Measurements from ENCODE around the gene CCL23. TPM values are rescaled to one million over a fixed set of nuclear protein-coding genes. Genes with fewer than 3 reads are reported as not detected.
"Not testable (repeated sequence)": the region's sequence is repeated elsewhere in the genome, so short reads cannot be mapped to it uniquely, and the experiment has no call there.

Gene CCL23
- total and polyA plus RNA-seq, 2 donors (not counting 3 experiments of a cell fraction or from before 2014, with no cell fraction given) = 1.0 to 1.1 TPM

- H4K20me1 ChIP-seq (replicated peaks; ENCODE audit: control insufficient read depth, extremely low read depth, insufficient read depth, low read length) = no peaks in the 10 kb centered on the region
- H3K4me2 ChIP-seq (ENCODE audit: insufficient read depth, low read length) = no peak overlapping the region
- H3K9me3 ChIP-seq (replicated peaks; ENCODE audit: control insufficient read depth, insufficient read depth, low read length) = no peaks in the 10 kb centered on the region
- dilution Hi-C loops (cut with MboI; ENCODE audit: extremely low pct_ligation_motif_present, low sequenced_read_pairs) = no loop called here
- intact Hi-C loops (cut with micrococcal nuclease) = no loop called here
- no peak overlapping the region for H3K9ac ChIP-seq (replicated peaks; ENCODE audit: extremely low read depth, insufficient read depth, low read length)
- no TSS peak for BruUV-seq (replicated peaks)
- no peaks in the 10 kb centered on the region for H3K9me1 ChIP-seq (replicated peaks; ENCODE audit: control insufficient read depth, extremely low read depth, insufficient read depth, low read length)
- CTCF ChIA-PET = interaction anchor here (0.8 to 1.6 kb wide), 2 partner anchors 40 to 47 kb away, joined by 3 to 4 read pairs; no protein-coding TSS in a partner anchor
- peaks cover 9% of the 10 kb centered on the region for H3K4me1 ChIP-seq (ENCODE audit: control insufficient read depth, extremely low read depth, insufficient read depth, low read length)
- no peak overlapping the region for H2AFZ ChIP-seq (ENCODE audit: low read depth, low read length)
- H3K79me2 ChIP-seq (ENCODE audit: control insufficient read depth, insufficient read depth, low read length) = no peaks in the 10 kb centered on the region
- POLR2A ChIA-PET = no interaction called here
- TF ChIP-seq, protein P1, sequence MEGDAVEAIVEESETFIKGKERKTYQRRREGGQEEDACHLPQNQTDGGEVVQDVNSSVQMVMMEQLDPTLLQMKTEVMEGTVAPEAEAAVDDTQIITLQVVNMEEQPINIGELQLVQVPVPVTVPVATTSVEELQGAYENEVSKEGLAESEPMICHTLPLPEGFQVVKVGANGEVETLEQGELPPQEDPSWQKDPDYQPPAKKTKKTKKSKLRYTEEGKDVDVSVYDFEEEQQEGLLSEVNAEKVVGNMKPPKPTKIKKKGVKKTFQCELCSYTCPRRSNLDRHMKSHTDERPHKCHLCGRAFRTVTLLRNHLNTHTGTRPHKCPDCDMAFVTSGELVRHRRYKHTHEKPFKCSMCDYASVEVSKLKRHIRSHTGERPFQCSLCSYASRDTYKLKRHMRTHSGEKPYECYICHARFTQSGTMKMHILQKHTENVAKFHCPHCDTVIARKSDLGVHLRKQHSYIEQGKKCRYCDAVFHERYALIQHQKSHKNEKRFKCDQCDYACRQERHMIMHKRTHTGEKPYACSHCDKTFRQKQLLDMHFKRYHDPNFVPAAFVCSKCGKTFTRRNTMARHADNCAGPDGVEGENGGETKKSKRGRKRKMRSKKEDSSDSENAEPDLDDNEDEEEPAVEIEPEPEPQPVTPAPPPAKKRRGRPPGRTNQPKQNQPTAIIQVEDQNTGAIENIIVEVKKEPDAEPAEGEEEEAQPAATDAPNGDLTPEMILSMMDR (IDR thresholded peaks at IDR 0.05; ENCODE audit: extremely low read depth in 1 of 2, insufficient read depth in 1 of 2, low read depth in 1 of 2, low read length in 2 of 2) = no peak
- TF ChIP-seq JUN (IDR thresholded peaks at IDR 0.05; ENCODE audit: borderline replicate concordance, insufficient read depth, insufficient read length, low read depth) = no peak
- TF ChIP-seq MYC (IDR thresholded peaks at IDR 0.05; ENCODE audit: low read depth, low read length) = no peak
- TF ChIP-seq GATA2 (IDR thresholded peaks at IDR 0.05; ENCODE audit: insufficient read depth, insufficient read length, low read depth, low read length) = no peak
- TF ChIP-seq POLR2A (IDR thresholded peaks at IDR 0.05; ENCODE audit: low read depth, low read length) = no peak
- FAIRE-seq (no peak), DNase-seq (ENCODE audit: low read depth, low spot score) (no peak)
- H3K36me3 ChIP-seq (ENCODE audit: control insufficient read depth in 2 of 2, extremely low read depth in 1 of 2, insufficient read depth in 2 of 2, low read length in 2 of 2) = no peaks in the 10 kb centered on the region
- H3K4me3 ChIP-seq (replicated peaks in 1 of 3; ENCODE audit: insufficient read depth in 1 of 3, low read depth in 1 of 3, low read length in 3 of 3) = no peak overlapping the region
- H3K27ac ChIP-seq (ENCODE audit: insufficient read depth, low read depth, low read length) = no peak overlapping the region
- no peaks in the 10 kb centered on the region for H3K27me3 ChIP-seq (ENCODE audit: control insufficient read depth in 2 of 2, insufficient read depth in 2 of 2, low read length in 2 of 2)
Measured at GRCh38 chr17:36016555-36016954, 1.2 kb downstream of the CCL23 start.

DNA sequence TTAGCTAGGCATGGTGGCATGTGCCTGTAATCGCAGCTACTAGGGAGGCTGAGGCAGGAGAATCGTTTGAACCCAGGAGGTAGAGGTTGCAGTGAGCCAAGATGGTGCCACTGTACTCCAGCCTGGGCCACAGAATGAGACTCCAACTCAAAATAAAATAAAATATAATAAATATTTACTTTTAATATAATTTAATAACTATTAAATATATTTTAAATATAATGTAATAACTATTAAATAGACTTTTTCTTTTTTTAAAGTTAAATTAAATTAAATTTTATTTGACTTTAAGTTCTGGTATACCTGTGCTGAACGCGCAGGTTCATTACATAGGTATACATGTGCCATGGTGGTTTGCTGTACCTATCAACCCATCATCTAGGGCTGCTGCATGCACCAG lies 1.9 kb downstream of the CCL23 start:
- H3K27ac ChIP-seq (ENCODE audit: insufficient read depth, low read depth, low read length); H2AFZ ChIP-seq (ENCODE audit: low read depth, low read length); BruUV-seq (replicated peaks); intact Hi-C loops (cut with micrococcal nuclease); dilution Hi-C loops (cut with MboI; ENCODE audit: extremely low pct_ligation_motif_present, low sequenced_read_pairs); H3K4me1 ChIP-seq (ENCODE audit: control insufficient read depth, extremely low read depth, insufficient read depth, low read length); H3K79me2 ChIP-seq (ENCODE audit: control insufficient read depth, insufficient read depth, low read length); H3K4me3 ChIP-seq (replicated peaks in 1 of 3; ENCODE audit: insufficient read depth in 1 of 3, low read depth in 1 of 3, low read length in 3 of 3); H3K9me3 ChIP-seq (replicated peaks; ENCODE audit: control insufficient read depth, insufficient read depth, low read length); POLR2A ChIA-PET; DNase-seq (ENCODE audit: low read depth, low spot score); H3K4me2 ChIP-seq (ENCODE audit: insufficient read depth, low read length); H3K27me3 ChIP-seq (ENCODE audit: control insufficient read depth in 2 of 2, insufficient read depth in 2 of 2, low read length in 2 of 2); FAIRE-seq; H4K20me1 ChIP-seq (replicated peaks; ENCODE audit: control insufficient read depth, extremely low read depth, insufficient read depth, low read length); H3K36me3 ChIP-seq (ENCODE audit: control insufficient read depth in 2 of 2, extremely low read depth in 1 of 2, insufficient read depth in 2 of 2, low read length in 2 of 2); H3K9me1 ChIP-seq (replicated peaks; ENCODE audit: control insufficient read depth, extremely low read depth, insufficient read depth, low read length); H3K9ac ChIP-seq (replicated peaks; ENCODE audit: extremely low read depth, insufficient read depth, low read length): not testable (repeated sequence)
- CTCF ChIA-PET = interaction anchor here (1.2 to 1.7 kb wide), 2 partner anchors 46 to 57 kb away, joined by 3 to 5 read pairs; no protein-coding TSS in a partner anchor

All from endothelial cell of umbilical vein (primary cell).